ENCODE data around the gene ZNHIT3.
"Not testable (repeated sequence)": the region's sequence is repeated elsewhere in the genome, so short reads cannot be mapped to it uniquely, and the experiment has no call there.

DNA sequence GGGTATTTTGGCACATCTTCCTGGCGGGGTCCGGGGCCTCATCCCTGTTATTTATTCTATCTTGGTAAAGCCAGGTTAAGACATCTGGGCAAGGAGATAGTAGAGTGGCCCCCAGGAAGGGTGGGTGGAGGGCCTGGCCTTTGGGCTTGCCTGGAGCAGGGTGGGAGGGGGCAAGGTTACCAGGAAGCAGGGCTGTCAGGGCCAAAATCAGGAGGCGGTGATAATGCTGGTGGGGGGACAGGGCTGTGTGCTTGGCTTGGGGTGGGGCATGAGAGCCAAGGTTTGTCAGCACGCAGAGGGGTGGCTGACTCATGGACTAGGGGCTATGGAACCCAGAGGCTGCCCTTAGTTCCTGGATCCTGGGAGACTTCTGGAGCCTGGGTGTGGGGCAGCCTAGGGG, 44.7 kb upstream of the ZNHIT3 start:
- TF ChIP-seq, protein P1, sequence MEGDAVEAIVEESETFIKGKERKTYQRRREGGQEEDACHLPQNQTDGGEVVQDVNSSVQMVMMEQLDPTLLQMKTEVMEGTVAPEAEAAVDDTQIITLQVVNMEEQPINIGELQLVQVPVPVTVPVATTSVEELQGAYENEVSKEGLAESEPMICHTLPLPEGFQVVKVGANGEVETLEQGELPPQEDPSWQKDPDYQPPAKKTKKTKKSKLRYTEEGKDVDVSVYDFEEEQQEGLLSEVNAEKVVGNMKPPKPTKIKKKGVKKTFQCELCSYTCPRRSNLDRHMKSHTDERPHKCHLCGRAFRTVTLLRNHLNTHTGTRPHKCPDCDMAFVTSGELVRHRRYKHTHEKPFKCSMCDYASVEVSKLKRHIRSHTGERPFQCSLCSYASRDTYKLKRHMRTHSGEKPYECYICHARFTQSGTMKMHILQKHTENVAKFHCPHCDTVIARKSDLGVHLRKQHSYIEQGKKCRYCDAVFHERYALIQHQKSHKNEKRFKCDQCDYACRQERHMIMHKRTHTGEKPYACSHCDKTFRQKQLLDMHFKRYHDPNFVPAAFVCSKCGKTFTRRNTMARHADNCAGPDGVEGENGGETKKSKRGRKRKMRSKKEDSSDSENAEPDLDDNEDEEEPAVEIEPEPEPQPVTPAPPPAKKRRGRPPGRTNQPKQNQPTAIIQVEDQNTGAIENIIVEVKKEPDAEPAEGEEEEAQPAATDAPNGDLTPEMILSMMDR (IDR thresholded peaks at IDR 0.05) = not testable (repeated sequence)
- not testable (repeated sequence) for TF ChIP-seq POLR2A, POLR2AphosphoS5 (IDR thresholded peaks at IDR 0.05)
